Measurements from ENCODE around the gene SURF1.

DNA sequence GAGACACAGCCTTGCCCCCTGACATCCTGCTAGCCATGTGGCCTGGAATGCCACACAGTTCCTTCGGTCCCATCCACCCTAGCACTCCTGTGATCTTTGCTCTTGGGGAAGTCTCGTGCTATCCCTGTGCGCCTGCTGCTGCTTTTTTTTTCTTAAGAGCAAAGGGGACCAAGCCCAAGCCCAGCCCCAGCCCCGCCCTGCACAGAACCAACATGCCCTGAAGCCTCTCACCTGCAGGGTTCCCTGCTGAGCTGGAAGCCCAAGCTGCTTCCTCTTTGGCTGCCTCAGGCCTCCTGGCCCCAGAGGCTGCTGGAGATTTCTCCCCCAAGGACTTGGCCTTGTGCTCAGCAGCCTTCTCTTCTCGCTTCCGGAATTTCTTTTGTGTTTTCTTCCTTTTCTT lies 22.1 kb downstream of the SURF1 start:
- TF ChIP-seq, protein P1, sequence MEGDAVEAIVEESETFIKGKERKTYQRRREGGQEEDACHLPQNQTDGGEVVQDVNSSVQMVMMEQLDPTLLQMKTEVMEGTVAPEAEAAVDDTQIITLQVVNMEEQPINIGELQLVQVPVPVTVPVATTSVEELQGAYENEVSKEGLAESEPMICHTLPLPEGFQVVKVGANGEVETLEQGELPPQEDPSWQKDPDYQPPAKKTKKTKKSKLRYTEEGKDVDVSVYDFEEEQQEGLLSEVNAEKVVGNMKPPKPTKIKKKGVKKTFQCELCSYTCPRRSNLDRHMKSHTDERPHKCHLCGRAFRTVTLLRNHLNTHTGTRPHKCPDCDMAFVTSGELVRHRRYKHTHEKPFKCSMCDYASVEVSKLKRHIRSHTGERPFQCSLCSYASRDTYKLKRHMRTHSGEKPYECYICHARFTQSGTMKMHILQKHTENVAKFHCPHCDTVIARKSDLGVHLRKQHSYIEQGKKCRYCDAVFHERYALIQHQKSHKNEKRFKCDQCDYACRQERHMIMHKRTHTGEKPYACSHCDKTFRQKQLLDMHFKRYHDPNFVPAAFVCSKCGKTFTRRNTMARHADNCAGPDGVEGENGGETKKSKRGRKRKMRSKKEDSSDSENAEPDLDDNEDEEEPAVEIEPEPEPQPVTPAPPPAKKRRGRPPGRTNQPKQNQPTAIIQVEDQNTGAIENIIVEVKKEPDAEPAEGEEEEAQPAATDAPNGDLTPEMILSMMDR (IDR thresholded peaks at IDR 0.05): no peak
- no peak for TF ChIP-seq POLR2A (IDR thresholded peaks at IDR 0.05)
